Fibroblast of skin of left quadriceps (primary cell): Measurements from ENCODE around the gene ATF7.

Experiments used
- DNase-seq, 2 experiments: peaks; one replicate each; pipeline ENCODE4 v3.0.0-alpha.2; 2013; ENCODE audit warnings: low read depth in 2 of 2

Gene ATF7

DNA sequence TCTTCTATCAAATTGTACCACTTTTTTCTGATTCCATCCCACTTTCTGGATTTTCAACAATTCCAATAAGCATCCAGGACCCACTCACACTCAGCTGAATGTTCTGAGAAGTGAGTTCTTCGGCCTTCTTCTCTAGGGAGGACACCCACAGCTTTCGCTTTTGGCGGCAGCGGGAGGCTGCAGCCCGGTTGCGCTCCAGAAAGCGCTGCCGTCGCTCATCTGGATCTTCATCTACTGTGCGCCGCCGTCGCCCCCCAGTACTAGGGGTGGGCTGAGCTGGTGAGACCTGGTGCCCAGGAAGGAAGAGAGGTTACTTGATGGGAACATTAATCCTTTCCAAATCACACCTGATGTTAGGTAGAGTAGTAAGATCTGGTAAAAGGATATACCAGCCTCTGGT lies 101.7 kb downstream of the ATF7 start:
- no peak for DNase-seq

DNA sequence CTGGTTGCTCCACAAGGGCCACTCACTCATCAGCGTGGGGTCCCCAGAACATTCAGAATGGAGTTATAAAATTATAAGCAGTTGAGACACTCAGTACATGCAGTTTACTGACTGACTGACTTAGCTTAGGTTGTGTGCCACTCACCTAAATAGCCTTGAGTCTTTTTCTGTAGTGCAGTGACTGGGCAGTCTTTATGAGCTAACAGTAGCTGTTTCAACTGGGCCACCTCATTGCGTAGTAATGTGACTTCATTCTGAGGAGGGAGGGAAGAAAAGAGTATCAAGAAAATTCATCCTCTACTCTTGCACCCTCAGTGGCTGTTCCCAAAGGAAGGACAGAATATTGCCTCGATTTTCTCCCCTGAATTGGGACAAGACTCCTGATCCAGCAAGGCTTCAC lies 103.1 kb downstream of the ATF7 start:
- no peak for DNase-seq

DNA sequence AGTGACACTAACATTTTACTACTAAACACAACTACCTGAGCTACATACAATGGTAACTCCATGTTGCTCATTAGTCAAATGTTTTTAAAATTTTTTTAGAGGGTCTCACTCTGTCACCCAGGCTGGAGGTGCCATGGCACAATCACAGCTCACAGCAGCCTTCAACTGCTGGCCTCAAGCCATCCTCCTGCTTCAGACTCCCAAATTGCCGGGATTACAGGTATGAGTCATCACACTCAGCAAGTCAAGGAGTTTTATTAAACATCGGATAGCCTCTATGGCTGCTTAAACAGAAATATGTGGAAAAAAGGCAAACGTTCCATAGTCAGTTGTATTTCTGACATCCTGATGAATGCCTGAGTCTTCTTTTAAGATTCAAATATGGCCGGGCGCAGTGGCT lies 107.8 kb downstream of the ATF7 start:
- DNase-seq = no peak

DNA sequence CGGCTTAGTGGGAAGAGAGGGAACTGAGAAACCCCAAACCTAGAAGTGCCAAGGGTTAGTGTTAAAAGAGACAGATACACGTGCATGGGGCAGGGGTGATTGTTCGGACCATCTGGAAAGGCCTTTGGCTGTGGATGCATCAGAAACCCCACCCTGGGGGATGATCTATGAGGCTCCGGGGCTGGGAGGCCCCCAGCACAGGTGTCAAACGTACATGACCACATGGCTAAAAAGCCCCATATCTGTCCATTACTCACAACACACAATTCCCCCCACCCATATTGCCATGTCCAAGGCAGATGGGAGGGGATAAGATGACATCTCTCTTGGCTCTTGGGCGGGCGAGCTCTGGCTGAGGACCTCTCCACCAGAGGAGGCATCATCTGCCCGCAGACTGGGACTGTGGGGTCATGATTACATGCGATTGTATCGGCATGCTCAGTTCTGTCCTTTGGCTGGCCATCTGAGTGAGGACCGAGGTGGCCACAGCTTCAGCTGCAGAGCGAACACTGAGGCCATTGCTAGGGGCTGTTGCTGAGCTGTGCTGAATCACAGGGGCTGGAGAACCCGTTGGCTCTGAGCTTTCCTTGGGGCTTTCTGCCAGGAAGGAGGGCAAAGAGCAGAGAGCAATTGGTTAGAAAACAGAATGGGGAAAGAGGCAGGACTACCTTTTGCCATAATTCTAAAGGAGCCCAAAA lies 109.3 kb downstream of the ATF7 start:
- no peak for DNase-seq

DNA sequence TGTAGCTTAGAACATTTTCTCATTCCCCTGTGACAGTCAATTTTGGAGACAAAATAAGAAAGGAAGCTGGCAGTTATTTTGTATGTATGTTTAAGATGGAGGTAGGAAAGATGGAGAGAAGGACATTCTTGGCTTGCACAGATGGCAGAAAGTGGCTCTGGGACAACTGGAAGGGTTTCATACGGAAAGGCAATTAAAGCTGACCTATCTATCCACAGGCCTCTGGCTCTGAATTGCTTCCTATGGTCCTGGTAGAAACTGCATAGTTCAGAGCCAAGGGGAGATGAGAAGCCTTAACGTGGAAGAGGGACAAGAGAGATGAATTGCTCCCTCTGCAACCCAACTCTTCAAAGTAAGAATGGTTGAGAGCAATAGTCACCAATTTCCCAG lies 110.9 kb downstream of the ATF7 start:
- no peak for DNase-seq

DNA sequence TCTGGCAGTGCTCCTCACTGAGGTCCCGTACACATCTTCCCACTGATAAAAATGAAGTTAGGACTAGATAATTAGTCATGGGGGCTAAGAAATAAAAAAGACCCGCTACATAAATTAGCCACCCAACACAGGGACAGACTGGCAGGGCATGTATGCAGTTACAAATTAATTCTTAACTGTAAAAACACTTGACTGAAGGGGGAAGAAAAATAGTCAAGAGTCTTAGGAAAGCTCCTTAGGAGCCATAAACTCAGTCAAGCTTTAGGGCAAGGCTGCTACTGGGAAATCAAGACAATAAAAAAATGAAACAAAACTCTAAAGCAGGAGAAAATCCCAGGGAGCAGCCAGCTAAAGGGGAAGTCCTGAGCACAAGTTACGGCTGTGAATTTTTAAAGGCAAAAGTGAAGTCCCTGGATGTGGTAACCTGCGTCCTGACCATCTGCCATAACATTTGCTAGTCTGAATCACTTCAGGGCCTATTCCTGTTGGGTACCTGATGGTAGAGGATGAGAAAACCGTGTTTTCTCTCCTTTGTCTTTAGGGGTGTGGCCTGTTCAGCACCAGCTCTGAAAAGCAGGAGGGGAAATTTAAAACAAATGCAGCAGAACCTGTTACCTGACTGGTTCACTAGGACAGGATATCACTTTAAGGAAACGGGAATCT lies 111.4 kb downstream of the ATF7 start:
- no peak for DNase-seq

DNA sequence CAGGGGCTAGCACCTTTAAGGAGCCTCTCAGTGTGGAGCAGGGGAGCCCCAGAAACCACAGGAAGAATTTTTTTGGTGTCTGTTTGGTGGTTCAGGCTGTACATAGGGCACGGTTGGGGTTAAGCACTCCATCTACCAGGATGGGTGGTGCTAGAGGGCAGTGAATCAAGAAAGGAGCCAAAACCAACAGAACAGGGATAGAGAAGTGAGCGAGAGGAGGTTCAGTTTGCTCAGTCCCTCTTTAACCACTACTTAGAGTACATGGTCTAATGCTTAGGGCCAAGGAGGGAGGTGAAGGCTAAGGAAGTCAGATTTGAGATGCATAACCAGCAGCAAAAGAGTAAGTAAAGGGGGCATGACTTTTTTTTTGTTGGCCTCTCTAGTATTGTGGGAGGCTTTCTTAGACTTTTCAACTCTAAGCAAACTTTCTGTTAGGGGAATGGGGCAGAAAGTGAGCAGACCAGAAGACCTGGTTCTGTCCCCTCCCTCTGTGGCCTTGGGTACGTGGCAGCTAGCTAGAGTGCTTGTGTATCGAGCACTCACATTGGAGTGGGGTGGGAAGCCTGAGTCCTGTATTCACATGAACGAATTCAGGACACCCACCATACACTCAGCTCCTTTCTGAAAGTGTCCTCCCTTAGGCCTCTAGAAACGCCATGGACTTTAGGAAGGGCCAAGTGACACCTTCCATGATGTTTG lies 112.3 kb downstream of the ATF7 start:
- no peak for DNase-seq

DNA sequence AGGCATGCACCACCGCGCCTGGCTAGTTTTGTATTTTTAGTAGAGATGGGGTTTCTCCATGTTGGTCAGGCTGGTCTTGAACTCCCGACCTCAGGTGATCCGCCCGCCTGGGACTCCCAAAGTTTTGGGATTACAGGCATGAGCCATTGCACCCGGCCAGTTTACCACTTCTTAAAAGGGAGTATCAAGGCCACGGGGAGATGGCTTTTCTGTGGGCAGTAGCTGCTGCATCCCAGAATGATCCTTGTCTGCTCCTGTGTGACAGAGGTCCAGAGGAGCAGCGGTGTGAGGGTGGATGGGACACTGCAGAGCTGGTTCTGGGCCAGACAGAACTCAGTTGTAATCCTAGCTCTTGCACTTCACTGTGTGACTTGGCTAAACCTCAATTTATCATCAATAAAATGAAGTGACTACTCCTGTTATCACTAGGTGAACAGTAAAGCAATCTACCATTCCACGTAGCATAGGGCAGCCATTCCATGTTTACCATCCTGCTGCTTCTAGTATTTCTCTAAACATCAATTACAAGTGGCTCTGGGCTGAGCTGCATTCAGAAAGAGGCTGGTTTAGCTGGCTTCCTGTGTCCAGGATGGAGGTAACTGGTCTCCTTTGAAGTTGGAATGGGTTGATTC lies 115.9 kb downstream of the ATF7 start:
- no peak for DNase-seq

DNA sequence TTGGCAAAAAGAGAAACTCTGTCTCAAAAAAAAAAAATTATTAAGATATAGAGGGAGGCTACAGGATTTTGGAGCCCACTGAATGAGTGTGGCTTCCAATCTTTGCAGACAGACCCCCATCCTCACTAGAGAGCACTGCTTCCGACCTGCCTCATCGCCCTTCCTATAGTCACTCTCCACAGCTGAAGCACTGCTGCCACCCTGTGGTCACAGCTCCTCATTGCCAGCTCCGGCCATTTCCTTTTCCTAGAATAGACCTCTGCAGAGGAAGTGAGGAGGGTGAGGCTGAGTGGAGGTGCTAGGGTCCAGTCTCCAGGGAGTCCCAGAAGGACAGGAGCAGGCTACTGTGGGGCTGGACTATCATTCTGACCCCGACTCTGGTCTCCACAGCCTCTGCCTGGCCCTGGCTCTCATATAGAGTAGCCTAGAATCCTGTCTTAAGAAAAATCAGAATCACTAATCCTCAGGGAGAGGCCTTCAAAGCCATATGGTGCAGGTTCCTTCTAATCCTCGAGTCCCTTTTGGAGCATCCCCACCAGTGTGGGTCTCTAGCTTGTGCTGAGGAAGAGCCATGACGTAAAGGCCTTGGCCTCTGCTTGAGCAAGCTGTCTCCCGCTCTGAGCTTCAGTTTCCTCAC lies 117.5 kb downstream of the ATF7 start:
- peak in 1 of 2 experiments; percentile 57 for DNase-seq

DNA sequence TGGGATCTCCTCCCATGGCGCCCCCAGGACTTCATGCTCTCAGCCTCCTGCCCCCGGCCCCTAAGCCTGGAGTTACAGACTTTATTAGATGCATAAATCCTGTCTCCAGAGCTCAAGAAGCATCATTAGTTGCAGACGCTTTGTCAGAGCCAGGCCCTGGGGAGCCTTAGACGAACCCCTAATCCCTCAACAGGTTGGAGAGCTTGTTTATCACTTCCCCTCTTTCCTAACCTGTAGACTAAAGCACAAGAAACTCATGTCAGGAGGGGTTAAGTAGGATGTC lies 118.6 kb downstream of the ATF7 start:
- no peak for DNase-seq

DNA sequence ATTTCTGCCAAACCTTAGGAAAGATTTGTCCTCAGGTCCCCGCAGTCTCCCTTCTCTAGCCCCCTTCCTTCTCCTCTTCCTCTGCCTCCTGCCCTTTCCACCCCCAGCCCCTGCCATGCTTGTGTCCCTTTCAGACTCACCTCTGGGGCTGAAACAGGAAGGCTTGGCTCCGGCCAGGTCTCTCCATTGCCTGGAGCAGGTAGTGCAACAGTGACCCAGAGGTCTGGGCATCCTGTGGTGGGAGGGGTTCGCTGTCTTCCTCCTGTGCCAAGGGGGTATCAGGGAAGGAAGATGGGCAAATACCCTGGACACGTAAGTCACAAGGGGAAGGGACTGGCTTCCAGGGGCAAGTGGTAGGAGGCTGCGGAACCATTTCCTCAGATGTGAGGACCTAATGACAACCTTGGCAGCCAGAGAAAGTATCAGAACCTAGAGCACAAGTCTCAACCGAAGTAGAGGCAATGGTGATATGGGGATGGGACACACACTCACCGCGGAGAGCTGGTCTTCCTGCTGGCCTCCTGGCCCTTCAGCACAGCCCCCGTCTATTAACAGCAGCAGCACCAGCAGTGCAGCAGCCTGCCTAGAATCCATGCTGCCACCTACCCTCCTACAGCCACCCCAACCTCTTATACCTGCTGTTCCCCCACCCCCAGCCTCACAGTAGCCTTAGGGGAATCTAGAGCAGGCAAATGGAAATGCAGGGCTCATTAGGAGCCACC lies 119.1 kb downstream of the ATF7 start, which contains the start of gene NPFF:
NPFF (minus strand) TSS at position 604 of the 722 bp plus-strand sequence; CDS start at position 594, 10 bp downstream.
- no peak for DNase-seq

DNA sequence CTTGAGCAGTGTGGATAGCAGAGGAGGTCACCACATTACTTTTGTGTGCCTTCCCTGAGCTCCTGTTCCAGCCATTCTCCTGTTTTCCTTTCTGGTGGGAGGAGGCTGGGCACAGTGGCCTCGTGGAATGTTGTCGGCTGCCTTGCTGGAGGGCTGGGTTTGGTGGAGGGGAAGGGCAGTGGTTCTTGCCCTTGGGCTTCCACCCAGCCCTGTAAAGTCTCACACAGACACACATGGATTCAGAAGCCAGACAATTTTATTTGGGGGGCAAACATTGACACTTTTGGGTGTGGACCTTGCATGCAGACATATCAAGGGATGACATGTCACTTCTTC lies 119.8 kb downstream of the ATF7 start:
- DNase-seq = no peak

DNA sequence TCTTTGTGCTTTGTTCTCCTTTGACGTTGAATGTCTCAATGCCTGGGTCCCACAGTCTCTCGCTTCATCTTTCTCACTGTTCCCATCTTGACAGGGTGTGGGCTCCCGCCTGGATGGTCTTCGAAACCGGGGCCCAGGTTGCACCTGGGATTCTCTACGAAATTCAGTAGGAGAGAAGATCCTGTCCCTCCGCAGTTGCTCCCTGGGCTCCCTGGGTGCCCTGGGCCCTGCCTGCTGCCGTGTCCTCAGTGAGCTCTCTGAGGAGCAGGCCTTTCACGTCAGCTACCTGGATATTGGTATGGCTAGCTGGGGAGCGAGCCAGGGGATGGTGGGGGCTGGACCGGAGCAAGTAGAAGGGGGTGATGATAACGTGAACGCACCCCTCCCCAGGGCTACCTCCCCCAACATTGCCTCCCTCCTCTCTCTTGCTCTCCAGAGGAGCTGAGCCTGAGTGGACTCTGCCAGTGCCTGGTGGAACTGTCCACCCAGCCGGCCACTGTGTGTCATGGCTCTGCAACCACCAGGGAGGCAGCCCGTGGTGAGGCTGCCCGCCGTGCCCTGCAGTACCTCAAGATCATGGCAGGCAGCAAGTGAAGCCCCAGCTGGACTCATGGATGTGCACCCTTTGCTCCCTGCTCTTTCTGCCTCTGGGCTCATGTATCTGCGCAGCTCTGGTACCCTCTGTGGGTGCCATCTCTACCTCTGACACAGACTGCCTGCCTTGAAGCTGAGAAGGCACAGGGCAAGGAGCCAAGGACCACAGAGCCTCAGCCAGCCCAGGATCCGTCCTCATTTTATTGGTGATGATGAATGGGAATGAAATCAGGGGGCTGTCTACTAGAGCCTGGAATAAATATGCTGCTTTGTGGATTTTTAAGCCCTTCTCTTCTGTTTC lies 120.4 kb downstream of the ATF7 start:
- no peak for DNase-seq

DNA sequence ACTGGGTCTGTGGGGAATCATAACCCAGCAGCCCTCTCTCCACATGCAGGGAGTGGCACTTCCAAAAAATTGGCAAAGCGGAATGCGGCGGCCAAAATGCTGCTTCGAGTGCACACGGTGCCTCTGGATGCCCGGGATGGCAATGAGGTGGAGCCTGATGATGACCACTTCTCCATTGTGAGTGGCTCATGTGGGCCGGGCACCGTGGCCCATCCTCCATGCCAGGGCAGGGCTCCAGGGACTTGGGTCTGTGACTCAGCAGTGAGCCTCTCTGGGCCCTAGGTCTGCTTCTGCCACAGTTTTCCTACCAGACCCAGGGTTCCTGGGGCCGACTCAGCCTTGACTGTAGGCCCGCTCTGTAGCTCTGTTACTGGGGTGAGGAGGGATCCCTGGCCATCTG lies 121.1 kb downstream of the ATF7 start:
- no peak for DNase-seq

DNA sequence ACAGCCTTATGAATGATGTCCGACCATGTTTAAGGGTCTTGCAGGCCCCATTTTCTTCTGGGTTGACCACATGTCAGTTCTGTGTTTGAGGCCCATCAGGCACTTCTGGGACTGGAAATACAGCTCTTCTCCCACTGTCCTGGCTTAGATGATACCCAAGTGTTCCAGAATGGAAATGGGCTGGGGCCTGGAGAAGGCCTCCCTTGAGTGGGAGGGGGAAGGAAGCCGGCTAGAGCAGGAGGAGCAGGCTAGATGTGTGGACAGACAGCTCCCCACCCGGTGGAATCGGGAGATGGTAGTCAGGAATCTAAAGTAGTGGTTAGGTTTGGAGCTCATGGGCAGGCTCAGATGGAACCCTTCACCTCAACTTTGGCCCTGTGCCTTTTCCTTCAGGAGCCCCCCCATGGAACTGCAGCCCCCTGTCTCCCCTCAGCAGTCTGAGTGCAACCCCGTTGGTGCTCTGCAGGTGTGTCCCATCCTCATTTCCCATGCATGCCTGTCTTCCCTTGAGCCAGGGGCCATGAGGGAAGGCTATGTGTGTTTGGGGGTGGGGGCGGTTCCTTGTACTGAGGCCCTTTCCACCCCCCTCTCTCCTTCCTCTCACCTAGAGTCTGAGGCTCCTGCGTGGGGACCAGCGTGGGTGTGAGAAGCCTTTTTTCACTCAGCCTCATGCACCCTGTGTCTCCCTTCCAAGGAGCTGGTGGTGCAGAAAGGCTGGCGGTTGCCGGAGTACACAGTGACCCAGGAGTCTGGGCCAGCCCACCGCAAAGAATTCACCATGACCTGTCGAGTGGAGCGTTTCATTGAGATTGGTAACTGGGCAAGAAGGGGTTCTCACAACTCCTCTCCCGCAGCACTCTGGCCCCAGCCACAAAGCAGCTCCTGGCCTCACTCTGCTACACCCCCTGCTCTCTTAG lies 121.9 kb downstream of the ATF7 start:
- DNase-seq = no peak

DNA sequence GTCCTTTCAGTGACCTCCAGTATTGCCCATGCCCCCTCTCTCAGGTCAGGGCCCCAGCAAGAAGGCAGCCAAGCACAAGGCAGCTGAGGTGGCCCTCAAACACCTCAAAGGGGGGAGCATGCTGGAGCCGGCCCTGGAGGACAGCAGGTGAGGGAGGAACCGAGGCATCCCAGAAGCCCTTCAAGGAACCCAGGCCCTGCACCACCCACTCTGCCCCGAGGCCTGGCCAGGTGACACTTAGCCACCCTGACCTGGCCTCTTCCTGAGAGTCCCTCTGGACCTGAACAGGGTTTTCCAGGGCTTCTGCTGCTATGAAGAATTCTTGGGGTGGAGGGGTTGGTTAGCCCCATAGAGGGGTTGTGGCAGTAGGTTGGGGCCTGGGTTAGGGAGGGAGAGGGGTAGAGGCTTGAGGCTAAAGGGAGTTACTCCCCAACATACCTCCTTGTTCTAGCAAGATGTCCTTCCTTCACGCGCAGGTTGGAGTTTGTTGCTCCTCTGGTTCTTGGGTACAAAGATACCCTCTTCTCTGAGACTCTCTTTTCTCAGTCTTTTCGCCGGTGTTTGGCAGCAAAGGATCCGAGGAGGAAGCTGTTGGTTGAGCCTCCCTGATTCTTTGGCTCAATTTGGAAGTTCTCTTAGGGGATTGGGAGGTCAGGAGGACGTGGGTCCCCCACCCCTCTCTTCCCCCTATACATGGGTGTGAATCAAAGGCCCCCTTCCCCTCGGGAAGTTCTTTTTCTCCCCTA lies 123.0 kb downstream of the ATF7 start:
- DNase-seq = no peak

DNA sequence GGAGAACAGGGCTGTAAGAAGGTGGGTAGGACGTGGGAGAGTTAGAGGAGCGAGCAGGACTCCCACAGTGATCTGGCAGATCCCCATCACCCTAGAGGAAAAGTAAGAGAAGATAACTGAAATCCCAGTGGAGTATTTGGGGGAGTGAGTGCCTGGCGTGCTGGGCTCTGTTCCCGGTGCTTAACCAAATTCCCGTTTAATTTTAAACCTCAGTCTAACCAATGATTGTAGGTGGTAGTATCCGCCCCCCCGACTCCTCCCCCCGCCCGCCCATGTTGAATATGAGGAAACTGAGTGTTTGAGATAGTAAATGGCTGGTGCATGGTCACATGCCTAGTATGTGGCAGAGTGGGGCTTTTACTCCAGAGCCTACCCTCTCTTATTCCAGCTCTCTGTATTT lies 123.9 kb downstream of the ATF7 start:
- no peak for DNase-seq

DNA sequence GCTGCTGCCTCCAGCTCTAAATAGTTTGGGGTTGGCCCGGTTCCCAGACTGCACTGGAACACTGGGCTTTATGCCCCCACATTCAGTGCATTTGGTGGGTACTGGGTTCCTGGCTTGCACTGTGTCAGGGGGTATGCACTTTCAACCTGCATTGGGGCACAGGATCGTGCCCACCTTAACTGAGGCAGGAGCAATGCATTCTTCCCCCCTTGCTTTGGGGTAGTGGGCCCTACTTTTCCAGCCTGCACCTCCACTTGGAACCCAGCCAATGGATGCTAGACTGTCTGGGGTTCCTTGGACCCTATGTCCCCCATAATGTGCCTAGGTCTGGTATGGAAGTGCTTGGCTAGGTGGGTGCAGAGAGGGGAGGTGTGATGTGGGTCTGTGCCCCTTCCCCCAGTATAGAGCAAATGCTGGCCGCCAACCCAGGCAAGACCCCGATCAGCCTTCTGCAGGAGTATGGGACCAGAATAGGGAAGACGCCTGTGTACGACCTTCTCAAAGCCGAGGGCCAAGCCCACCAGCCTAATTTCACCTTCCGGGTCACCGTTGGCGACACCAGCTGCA lies 124.5 kb downstream of the ATF7 start:
- DNase-seq = no peak
